Kidney epithelial cell (primary cell): Measurements from ENCODE around the gene CRISPLD2. TPM values are rescaled to one million over a fixed set of nuclear protein-coding genes. Genes with fewer than 3 reads are reported as not detected.
"Not testable (repeated sequence)": the region's sequence is repeated elsewhere in the genome, so short reads cannot be mapped to it uniquely, and the experiment has no call there.

Experiments used
- DNase-seq: peaks from one replicate; pipeline ENCODE4 v3.0.0-alpha.2; 2010; ENCODE audit warnings: low read depth
- H3K27me3 ChIP-seq: 2 replicates; pipeline ENCODE4 v1.6.0; 2011; ENCODE audit warnings: low read length; ENCODE audit not compliant: control insufficient read depth, insufficient read depth
- H3K36me3 ChIP-seq: 2 replicates; pipeline ENCODE4 v1.5.1; 2011; ENCODE audit warnings: low read length; ENCODE audit not compliant: control insufficient read depth, insufficient read depth
- H3K4me3 ChIP-seq: 2 replicates; pipeline ENCODE4 v1.5.1; 2011; ENCODE audit warnings: low read depth, mild to moderate bottlenecking, control low read depth, low read length
- CTCF ChIP-seq: IDR thresholded peaks from 2 replicates; pipeline ENCODE4 v1.5.1; 2011; ENCODE audit warnings: mild to moderate bottlenecking, moderate library complexity, low read length, control low read depth, inconsistent platforms; ENCODE audit not compliant: insufficient read depth, poor library complexity, severe bottlenecking
- total RNA-seq: library from RNA; depleted of rRNA; stranded (reverse); fragments of >200 nt; gene quantifications from 2 replicates; pipeline ENCODE4 v1.2.3, GENCODE V29; 2015

Gene CRISPLD2
- total RNA-seq, 1 donor from 2014 or later: 2.5 TPM

GRCh38 chr16:84830765-84831384 is 11.1 kb downstream of the CRISPLD2 start:
- H3K4me3 ChIP-seq: no peak overlapping the region
- no peaks in the 10 kb centered on the region for H3K36me3 ChIP-seq
- TF ChIP-seq CTCF: no peak
- H3K27me3 ChIP-seq: no peaks in the 10 kb centered on the region
- DNase-seq: no peak

DNA sequence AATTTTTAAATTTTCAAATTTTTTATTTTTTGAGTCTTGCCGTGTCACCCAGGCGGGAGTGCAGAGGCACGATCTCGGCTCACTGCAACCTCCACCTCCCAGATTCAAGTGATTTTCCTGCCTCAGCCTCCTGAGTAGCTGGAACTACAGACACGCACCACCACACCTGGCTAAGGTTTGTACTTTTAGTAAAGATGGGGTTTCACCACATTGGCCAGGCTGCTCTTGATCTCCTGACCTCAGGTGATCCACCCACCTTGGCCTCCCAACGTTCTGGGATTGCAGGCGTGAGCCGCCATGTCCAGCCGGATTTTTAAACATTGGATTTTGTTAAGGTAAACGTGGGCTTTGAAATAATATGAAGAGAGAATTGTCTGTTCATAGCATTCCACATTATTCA is 11.9 kb downstream of the CRISPLD2 start:
- H3K36me3 ChIP-seq, H3K27me3 ChIP-seq, H3K4me3 ChIP-seq, DNase-seq: not testable (repeated sequence)

- DNase-seq: no peak
- Histone ChIP-seq H3K36me3 (no peaks in the 10 kb centered on the region), H3K4me3 (no peak overlapping the region), H3K27me3 (no peaks in the 10 kb centered on the region)
- TF ChIP-seq CTCF: no peak
Measured at GRCh38 chr16:84832488-84833143, 12.8 kb downstream of the CRISPLD2 start.

DNA sequence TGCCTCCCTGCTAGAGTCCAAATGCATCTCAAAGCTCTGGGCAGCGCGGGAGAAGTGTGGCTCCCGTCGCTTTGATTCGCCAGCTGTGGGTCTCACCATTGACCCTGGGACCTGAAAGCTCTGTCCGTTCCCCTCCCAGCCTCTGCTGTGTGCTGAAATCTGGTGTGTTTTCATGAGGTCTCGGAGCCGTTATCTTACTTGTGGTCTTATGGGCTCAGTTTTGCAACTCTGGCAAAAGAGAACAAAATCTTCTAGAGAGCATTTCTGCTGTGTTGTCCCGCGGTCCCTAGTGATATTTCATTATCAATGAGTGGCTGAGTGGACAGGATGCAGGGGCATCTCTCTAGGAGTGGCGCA is 13.3 kb downstream of the CRISPLD2 start:
- TF ChIP-seq CTCF: no peak
- Histone ChIP-seq H3K27me3 (no peaks in the 10 kb centered on the region), H3K4me3 (no peak overlapping the region), H3K36me3 (no peaks in the 10 kb centered on the region)
- DNase-seq: no peak

GRCh38 chr16:84833542-84834402 is 14.0 kb downstream of the CRISPLD2 start:
- no peak overlapping the region for H3K4me3 ChIP-seq
- no peaks in the 10 kb centered on the region for H3K27me3 ChIP-seq
- no peak for TF ChIP-seq CTCF
- DNase-seq: no peak
- H3K36me3 ChIP-seq: no peaks in the 10 kb centered on the region

DNA sequence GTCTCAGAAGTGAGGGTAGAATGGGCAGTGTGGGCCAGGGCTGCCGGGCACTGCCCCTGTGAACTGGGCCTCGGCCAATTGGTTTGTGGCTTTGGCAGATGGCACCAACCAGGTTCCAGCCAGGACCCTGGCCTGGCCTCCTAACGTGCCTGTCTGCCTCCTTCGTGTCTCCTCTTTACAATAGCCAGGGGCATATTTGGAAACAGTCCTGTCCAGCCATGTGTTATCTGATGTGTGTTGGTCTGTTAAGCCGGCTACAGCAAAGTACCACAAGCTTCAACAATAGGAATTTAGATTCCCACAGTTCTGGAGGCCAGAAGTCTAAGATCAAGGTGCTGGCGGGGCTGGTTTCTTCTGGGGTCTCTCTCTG is 14.6 kb downstream of the CRISPLD2 start:
- TF ChIP-seq CTCF: no peak
- Histone ChIP-seq H3K4me3 (no peak overlapping the region), H3K36me3 (no peaks in the 10 kb centered on the region)

More for the DNA sequence above, 14.6 kb downstream of the CRISPLD2 start:
- no peaks in the 10 kb centered on the region for H3K27me3 ChIP-seq
- no peak for DNase-seq
